CD14-positive monocyte (primary cell): ENCODE data around the gene ULK4. TPM values are rescaled to one million over a fixed set of nuclear protein-coding genes. Genes with fewer than 3 reads are reported as not detected.
"Not testable (repeated sequence)": the region's sequence is repeated elsewhere in the genome, so short reads cannot be mapped to it uniquely, and the experiment has no call there.

Experiments
- DNase-seq, 3 donors: peaks; one replicate each; pipeline ENCODE4 v3.0.0-alpha.2; 2011 to 2022
- H2AFZ ChIP-seq: 2 replicates; pipeline ENCODE4 v1.6.0; 2012; ENCODE audit warnings: mild to moderate bottlenecking, low read depth, low read length, inconsistent platforms; ENCODE audit not compliant: insufficient read depth, poor library complexity, severe bottlenecking
- H3K27ac ChIP-seq, 2 donors: 1 replicate in 1 of 2; 2 replicates in 1 of 2; pipeline ENCODE4 v1.5.1; 2012 to 2013; ENCODE audit warnings: low read length in 2 of 2, control low read depth in 1 of 2, inconsistent platforms in 1 of 2, low read depth in 1 of 2, mild to moderate bottlenecking in 1 of 2
- H3K27me3 ChIP-seq, 2 donors: one replicate each; pipeline versions ENCODE4 v1.6.0 to v1.6.1; 2011 to 2013; ENCODE audit warnings: low read length in 2 of 2; ENCODE audit not compliant: control insufficient read depth in 2 of 2, insufficient read depth in 2 of 2
- H3K36me3 ChIP-seq, 2 donors: replicated peaks in 1 of 2; 1 replicate in 1 of 2; 2 replicates in 1 of 2; pipeline versions ENCODE4 v1.5.1 to v1.6.1; 2012 to 2013; ENCODE audit warnings: low read length in 2 of 2, control low read depth in 1 of 2, inconsistent platforms in 1 of 2, mild to moderate bottlenecking in 1 of 2; ENCODE audit not compliant: insufficient read depth in 2 of 2, control insufficient read depth in 1 of 2
- H3K4me1 ChIP-seq, 2 donors: 1 replicate in 1 of 2; 2 replicates in 1 of 2; pipeline versions ENCODE4 v1.5.1 to v1.6.1; 2012 to 2013; ENCODE audit warnings: low read length in 2 of 2, control low read depth in 1 of 2, inconsistent platforms in 1 of 2, mild to moderate bottlenecking in 1 of 2, moderate library complexity in 1 of 2; ENCODE audit not compliant: insufficient read depth in 2 of 2, control insufficient read depth in 1 of 2
- H3K4me2 ChIP-seq: replicated peaks from 2 replicates; pipeline ENCODE3; 2012; ENCODE audit warnings: low read length, moderate library complexity, mild to moderate bottlenecking; ENCODE audit not compliant: poor library complexity, severe bottlenecking; ENCODE audit errors: extremely low read depth
- H3K4me3 ChIP-seq, 3 experiments: fragments of 200-600 bp in 1 of 3; sonication (generic) in 1 of 3; replicated peaks in 1 of 3; 1 replicate in 2 of 3; 2 replicates in 1 of 3; pipeline ENCODE4 v1.5.1; 2011 to 2013; ENCODE audit warnings: low read length in 3 of 3, mild to moderate bottlenecking in 3 of 3, control low read depth in 2 of 3, low read depth in 2 of 3, inconsistent platforms in 1 of 3, moderate library complexity in 1 of 3
- H3K79me2 ChIP-seq: 2 replicates; pipeline ENCODE4 v1.6.0; 2012; ENCODE audit warnings: mild to moderate bottlenecking, control low read depth, inconsistent platforms, low read length, moderate library complexity; ENCODE audit not compliant: insufficient read depth
- H3K9ac ChIP-seq: 2 replicates; pipeline ENCODE4 v1.6.0; 2017; ENCODE audit warnings: low read length, mild to moderate bottlenecking; ENCODE audit not compliant: insufficient read depth, poor library complexity, severe bottlenecking
- H3K9me3 ChIP-seq, 2 donors: replicated peaks in 1 of 2; 1 replicate in 1 of 2; 2 replicates in 1 of 2; pipeline versions ENCODE4 v1.5.1 to v1.6.1; 2012 to 2013; ENCODE audit warnings: low read length in 2 of 2, control low read depth in 1 of 2; ENCODE audit not compliant: control insufficient read depth in 1 of 2, insufficient read depth in 1 of 2
- H4K20me1 ChIP-seq: 2 replicates; pipeline ENCODE4 v1.6.0; 2012; ENCODE audit warnings: mild to moderate bottlenecking, low read length, control low read depth, moderate library complexity; ENCODE audit not compliant: insufficient read depth
- H3K27ac Mint-ChIP-seq, 7 donors: one replicate each; pipeline ENCODE4 v1.8.0; 2020; ENCODE audit warnings: mild to moderate bottlenecking in 7 of 7, mixed read lengths in 7 of 7, moderate library complexity in 6 of 7, inconsistent platforms in 2 of 7
- H3K27me3 Mint-ChIP-seq, 3 donors: one replicate each; pipeline ENCODE4 v1.8.0; 2021 to 2022; ENCODE audit warnings: low read depth in 3 of 3, mild to moderate bottlenecking in 3 of 3, mixed read lengths in 3 of 3, moderate library complexity in 3 of 3, inconsistent platforms in 1 of 3
- H3K36me3 Mint-ChIP-seq, 2 donors: one replicate each; pipeline ENCODE4 v1.8.0; 2020; ENCODE audit warnings: mixed read lengths in 2 of 2, inconsistent platforms in 1 of 2, mild to moderate bottlenecking in 1 of 2
- H3K4me1 Mint-ChIP-seq: one replicate; pipeline ENCODE4 v1.8.0; 2020; ENCODE audit warnings: mild to moderate bottlenecking, mixed read lengths
- H3K4me3 Mint-ChIP-seq, 2 donors: one replicate each; pipeline ENCODE4 v1.8.0; 2020; ENCODE audit warnings: mild to moderate bottlenecking in 2 of 2, mixed read lengths in 2 of 2, moderate library complexity in 1 of 2
- H3K9me3 Mint-ChIP-seq, 7 donors: one replicate each; pipeline ENCODE4 v1.8.0; 2020 to 2022; ENCODE audit warnings: mixed read lengths in 7 of 7, mild to moderate bottlenecking in 6 of 7, moderate library complexity in 6 of 7, inconsistent platforms in 2 of 7
- CTCF ChIP-seq: fragments of 200-600 bp; IDR thresholded peaks from one replicate; pipeline ENCODE4 v1.8.0; 2022; ENCODE audit warnings: antibody characterized with exemption, mild to moderate bottlenecking
- WGBS: methylation state at CpG from one replicate; pipeline ENCODE4 v1.1.5; 2013; ENCODE audit warnings: missing lambda C conversion rate; ENCODE audit not compliant: insufficient coverage; 5-methylcytosine and 5-hydroxymethylcytosine counted together
- intact Hi-C, 2 donors: fragments of 100-400 bp; cut with micrococcal nuclease; formaldehyde crosslinking; loops; one replicate each; pipeline versions ENCODE4 v1.15.0 to v1.15.1; 2023
- polyA plus RNA-seq, 3 donors: library from polyadenylated mRNA; depleted of rRNA in 1 of 3; unstranded in 2 of 3; stranded (reverse) in 1 of 3; fragments of 300-500 nt in 2 of 3; fragments of >200 nt in 1 of 3; fragmentation: Illumina TruSeq in 2 of 3; gene quantifications; 1 replicate in 2 of 3; 2 replicates in 1 of 3; pipeline ENCODE4 v1.2.3, GENCODE V29; 2012 to 2021

The ULK4 gene
- polyA plus RNA-seq, 3 donors = 6.7 to 14.0 (median 11.8) TPM

GRCh38 chr3:41679374-41679773 lies 282.5 kb downstream of the ULK4 start:
- Histone ChIP-seq H3K9me3 (no peaks in the 10 kb centered on the region), H3K9ac (no peak overlapping the region), H3K27me3 (no peaks in the 10 kb centered on the region), H4K20me1 (no peaks in the 10 kb centered on the region), H3K4me2 (no peak overlapping the region), H3K27ac (no peak overlapping the region), H3K4me1 (no peaks in the 10 kb centered on the region), H2AFZ (no peak overlapping the region), H3K79me2 (no peaks in the 10 kb centered on the region), H3K4me3 (no peak overlapping the region), H3K36me3 (no peaks in the 10 kb centered on the region)
- WGBS = no CpG with 5 or more reads among the region's 1 CpG
- no peak for TF ChIP-seq CTCF
- H3K27me3 Mint-ChIP-seq = peaks cover 0 to 7% (median 0%) of the 10 kb centered on the region in 3 donors
- H3K4me1 Mint-ChIP-seq = no peaks in the 10 kb centered on the region
- H3K4me3 Mint-ChIP-seq = no peak overlapping the region
- no peak for DNase-seq
- H3K36me3 Mint-ChIP-seq = peaks cover 2 to 3% of the 10 kb centered on the region in 2 donors
- no peak overlapping the region for H3K27ac Mint-ChIP-seq
- H3K9me3 Mint-ChIP-seq = peaks cover 0 to 2% (median 0%) of the 10 kb centered on the region in 7 donors
- intact Hi-C loops = no loop called here

- H3K9me3 Mint-ChIP-seq, H3K4me2 ChIP-seq, H3K27ac ChIP-seq, H3K4me1 Mint-ChIP-seq, H3K79me2 ChIP-seq, H3K9ac ChIP-seq, DNase-seq, H2AFZ ChIP-seq, H3K27me3 Mint-ChIP-seq, H3K4me3 ChIP-seq, H3K27me3 ChIP-seq, intact Hi-C loops, H3K9me3 ChIP-seq, H3K36me3 Mint-ChIP-seq, H3K36me3 ChIP-seq, H4K20me1 ChIP-seq, H3K27ac Mint-ChIP-seq, H3K4me3 Mint-ChIP-seq, H3K4me1 ChIP-seq: not testable (repeated sequence)
- WGBS = 100% methylated on average over 4 of the region's 7 CpGs
Observed at GRCh38 chr3:41675102-41675501, 286.8 kb downstream of the ULK4 start.
